SKM-1 treated with dmso at 0.1 percent for 144 hours (cell line): Measurements from ENCODE around the gene WWOX.
A peak's percentile ranks its signal among the peaks of the same experiment; 100 is the strongest.

Experiments
- DNase-seq: peaks from one replicate; lab custom pipeline; 2025; ENCODE audit not compliant: unreplicated experiment; lab: John Stamatoyannopoulos, UW

Gene WWOX

GRCh38 chr16:78487471-78487870 is 388.0 kb downstream of the WWOX start:
- no peak for DNase-seq

DNA sequence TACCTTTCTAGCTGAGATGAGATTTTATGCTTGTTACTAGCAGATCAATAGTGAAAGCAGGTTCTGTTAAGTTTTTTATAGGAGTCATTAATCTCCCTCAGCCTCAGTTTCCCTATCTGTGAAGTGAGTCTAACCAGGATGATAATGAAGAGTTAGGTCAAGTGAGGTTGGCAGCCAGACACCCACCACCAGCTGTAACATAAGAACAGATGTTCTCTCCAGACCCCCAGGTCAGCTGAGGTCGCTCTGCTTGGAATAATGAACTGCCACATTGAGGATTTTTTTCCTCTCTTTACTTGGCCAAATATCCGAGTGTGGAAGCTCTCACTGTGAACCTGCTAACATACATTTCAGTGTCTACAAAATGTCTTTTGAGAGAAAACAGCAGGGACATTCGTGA is 389.6 kb downstream of the WWOX start:
- no peak for DNase-seq

- DNase-seq, result no peak
These were observed 390.2 kb downstream of the WWOX start for GRCh38 chr16:78489631-78490030.

DNA sequence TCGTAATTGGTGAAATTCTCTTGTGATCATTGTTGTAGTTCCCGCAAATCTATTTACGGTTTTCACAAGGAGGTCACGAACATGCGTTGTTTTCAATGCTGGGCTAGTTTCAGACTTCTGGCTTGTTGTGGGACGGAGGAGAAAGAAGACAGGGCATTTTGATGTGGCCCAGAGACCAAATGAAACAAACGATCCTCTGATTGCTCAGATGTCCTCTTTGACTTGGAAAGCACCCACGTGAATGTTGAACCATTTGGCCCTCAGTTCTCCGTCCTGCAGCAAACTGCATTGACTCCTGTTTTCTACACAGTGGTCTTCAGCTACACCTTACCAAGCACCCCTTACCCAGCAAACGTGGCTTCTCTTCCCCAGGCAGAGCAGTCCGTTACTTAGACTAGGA is 391.0 kb downstream of the WWOX start:
- no peak for DNase-seq

GRCh38 chr16:78490847-78491246 is 391.4 kb downstream of the WWOX start:
- DNase-seq, result no peak

- DNase-seq, result no peak
These were observed 394.1 kb downstream of the WWOX start for GRCh38 chr16:78493573-78493972.

GRCh38 chr16:78494105-78494504 is 394.7 kb downstream of the WWOX start:
- DNase-seq, result no peak

DNA sequence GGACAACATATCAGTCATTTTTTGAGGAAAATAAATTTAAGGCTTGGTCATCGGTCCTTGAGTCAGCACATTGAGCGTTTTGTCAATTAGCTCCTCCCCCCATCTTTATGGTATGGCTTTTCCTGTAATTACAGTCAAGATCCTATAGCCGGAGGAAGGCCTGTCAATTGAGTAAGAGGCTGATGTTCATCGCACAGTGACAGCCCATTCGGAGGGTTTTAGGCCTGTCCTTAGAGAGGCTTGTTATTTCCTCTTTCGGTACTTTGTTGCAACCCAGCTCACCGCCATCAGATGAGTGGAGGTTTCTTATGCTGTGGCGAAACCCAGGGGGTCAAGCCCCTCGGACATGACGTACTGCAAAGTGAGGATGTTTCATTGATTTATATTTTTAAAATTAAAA is 395.2 kb downstream of the WWOX start:
- DNase-seq, result peak; percentile 88

DNA sequence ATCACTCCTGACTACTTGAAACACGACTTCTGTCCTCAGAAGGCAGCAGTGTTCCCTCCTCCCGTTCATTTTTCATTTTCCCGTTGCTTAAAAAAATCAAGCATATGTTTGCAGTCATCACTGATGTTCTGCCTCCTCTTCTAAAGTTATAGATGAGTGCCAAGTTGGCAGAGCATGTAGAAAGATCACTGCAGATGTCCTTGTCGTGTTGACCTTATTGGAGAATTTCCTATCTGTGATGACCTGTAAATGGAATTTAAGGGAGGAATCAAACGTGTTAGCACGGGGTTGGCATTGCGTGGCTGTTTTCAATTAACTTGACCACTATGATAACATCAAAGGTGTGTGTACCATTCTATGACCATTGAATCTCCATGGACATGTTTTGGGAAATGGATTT is 396.7 kb downstream of the WWOX start:
- DNase-seq, result no peak

GRCh38 chr16:78499399-78499798 is 399.9 kb downstream of the WWOX start:
- no peak for DNase-seq

- no peak for DNase-seq
These were observed 401.3 kb downstream of the WWOX start for GRCh38 chr16:78500659-78501270.

- DNase-seq, result no peak
These were observed 402.3 kb downstream of the WWOX start for GRCh38 chr16:78501744-78502143.

- DNase-seq, result no peak
These were observed 403.4 kb downstream of the WWOX start for GRCh38 chr16:78502812-78503350.

DNA sequence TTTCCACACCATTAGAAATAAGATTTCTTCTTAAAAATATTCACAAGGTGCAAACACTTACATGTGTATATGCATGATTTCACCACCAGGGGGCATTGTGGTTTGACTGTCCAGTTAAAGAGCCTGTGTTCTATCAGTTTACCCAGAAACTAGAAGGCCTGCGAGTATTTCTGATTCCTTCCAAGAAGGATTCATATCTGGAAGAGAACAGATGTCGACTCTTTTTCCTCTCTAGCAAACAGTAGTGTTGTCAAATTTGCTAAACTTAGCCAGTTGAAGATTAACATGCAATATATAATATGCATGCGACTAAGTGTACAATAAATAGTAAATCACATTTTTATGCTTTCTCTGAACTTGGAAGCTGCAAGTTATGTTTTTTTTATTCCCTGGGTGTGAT is 404.1 kb downstream of the WWOX start:
- peak; percentile 41 for DNase-seq

DNA sequence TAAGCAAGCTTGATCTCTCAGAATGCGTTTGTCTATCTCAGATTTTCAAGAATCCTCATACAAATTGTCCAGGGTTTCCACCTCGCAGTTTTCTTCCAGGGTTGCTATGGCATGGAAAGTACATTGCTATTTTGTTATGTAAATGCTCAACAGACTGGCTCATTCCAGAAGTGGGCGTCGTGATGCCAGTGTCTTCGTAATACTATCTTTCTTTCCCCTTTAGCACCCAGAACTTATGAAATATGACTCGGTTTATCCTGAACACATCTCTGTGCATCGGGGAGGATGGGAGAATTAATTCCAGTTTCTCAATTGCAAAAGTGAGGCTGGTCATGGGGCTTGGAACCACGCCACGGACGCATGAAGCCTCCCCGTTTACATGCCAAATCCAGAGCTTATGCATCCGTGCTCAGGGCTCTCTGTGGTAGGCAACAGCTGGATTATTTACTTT is 405.0 kb downstream of the WWOX start:
- DNase-seq, result no peak

DNA sequence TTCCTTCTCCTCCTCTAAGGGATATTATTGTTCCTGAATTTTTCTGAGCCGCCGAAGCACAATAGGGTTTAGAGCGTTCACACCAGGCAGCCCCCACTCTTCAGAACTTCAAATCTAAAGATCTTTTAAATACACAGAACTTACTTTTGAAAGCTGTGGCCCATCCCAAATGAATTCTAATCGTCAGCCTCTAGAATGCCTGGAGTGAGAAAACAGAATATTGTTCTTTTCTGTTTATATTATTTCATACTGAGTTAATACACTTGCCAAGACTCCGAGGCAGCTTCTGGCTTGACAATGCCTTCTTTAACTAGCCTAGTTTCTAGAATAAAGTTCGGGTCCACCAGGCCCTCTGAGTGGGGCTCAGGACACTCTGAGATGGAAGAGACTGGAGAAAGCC is 405.6 kb downstream of the WWOX start:
- no peak for DNase-seq

DNA sequence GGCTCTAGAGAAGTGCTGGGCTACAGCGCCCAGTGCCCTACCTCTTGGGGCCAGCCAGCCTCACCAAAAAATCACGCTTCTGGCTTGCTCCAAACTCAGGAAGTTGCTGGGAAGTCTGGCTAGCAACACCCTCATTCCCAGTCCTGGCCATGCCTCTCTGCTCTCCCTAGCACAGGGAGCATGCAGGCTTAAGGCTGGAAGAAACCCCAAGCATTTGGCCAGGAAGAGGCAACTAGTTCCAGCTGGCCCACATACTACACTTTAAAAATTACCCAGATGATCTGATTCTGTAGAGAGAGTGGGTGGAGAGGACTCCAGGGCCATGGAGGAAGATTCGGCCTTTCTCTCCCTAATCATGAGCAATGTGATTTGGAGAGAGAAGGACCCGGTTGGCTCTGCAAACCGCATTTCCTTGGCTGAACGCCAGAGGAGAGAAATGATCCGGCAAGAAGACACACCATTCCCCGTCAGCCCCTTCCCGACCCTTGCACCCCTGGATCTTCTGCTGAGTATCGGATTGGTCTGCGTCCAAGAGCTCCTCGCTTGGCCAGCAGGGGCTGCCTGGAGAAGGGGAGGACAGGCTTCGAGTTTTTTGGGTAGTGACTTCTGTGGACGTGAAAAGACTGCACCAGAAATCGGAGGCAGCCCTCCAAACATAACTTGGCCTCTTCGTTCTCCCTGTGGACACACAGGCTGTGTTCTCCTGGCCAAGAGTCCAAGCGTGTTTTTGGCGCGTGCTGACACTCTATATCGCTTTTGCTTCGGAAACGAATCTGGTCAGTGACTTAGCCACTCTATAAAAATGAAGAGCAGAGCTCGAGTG is 406.3 kb downstream of the WWOX start:
- no peak for DNase-seq

- DNase-seq, result no peak
These were observed 407.1 kb downstream of the WWOX start for GRCh38 chr16:78506367-78507193.

GRCh38 chr16:78507576-78507975 is 408.1 kb downstream of the WWOX start:
- no peak for DNase-seq

DNA sequence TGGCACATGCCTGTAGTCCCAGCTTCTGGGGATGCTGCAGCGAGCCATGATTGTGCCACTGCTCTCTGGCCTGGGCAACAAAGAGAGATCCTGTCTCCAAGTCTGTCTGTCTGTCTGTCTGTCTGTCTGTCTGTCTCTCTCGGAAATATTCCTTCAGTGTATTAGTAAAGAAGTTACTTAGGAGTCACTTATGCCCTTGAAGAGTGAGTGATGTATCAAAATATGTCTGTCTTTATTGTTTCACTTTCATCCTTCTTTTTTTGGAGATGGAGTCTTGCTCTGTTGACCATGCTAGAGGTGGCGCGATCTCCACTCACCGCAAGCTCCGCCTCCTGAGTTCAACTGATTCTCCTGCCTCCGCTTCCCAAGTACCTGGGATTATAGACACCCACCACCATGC is 410.5 kb downstream of the WWOX start:
- no peak for DNase-seq

DNA sequence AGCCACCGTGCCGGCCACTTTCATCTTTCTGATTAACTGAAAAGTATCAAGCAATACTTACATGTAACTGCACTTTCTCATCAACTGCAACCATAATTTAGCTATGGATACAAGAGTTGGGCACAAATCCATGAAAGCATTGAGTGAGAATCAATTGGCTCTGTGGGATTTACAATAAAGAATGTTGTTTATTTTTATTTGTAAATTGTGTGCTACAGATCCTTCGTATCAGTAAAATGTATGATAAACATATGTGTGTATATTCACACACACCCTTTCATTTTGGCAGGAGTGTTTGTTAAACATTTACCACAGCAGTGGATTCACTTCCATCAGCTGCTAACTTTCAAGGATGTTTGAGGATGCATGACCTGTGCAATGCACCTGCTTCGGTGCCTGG is 411.0 kb downstream of the WWOX start:
- DNase-seq, result no peak

GRCh38 chr16:78513838-78514237 is 414.4 kb downstream of the WWOX start:
- no peak for DNase-seq
